ENCODE measurements around the gene RAD9A.
A peak's percentile ranks its signal among the peaks of the same experiment; 100 is the strongest.
"Not testable (repeated sequence)": the region's sequence is repeated elsewhere in the genome, so short reads cannot be mapped to it uniquely, and the experiment has no call there.

Gene RAD9A

DNA sequence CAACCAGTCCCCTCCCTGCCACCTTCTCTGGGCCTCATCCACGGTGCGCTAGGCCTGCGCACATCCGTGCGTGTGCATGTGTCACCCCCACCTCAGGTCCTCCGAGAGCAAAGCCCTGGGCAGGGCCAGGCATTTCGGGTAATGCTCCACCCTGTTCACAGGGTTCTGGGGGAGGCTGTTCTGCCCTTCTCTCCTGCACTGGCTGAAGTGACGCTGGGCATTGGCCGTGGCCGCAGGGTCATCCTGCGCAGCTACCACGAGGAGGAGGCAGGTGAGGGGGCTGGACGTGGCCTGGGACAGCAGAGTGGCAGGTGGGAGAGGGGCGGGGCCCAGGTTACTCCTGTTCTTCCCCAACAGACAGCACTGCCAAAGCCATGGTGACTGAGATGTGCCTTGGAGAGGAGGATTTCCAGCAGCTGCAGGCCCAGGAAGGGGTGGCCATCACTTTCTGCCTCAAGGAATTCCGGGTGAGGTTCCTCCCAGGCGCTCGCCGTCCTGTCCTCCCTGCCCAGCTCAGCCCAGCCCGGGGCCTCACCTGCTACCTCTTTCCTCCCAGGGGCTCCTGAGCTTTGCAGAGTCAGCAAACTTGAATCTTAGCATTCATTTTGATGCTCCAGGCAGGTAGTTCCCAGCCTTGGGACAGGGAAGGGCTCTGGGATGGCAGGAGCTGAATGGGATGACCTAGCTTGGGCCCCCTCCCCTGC lies 3.9 kb downstream of the RAD9A start:
- DNase-seq (ENCODE audit: low read depth in 1 of 2, low spot score in 1 of 2): no peak

DNA sequence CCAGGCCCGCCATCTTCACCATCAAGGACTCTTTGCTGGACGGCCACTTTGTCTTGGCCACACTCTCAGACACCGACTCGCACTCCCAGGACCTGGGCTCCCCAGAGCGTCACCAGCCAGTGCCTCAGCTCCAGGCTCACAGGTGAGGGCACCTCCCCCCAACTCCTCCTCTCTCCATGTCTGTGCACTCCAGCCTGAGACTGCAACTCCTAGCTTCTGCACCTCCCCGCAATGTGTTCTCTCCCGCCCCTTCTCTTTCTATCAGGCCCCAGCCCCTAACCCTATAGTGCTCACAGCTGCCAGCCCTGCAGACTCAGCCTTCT lies 4.4 kb downstream of the RAD9A start:
- DNase-seq (ENCODE audit: low read depth in 1 of 2, low spot score in 1 of 2): no peak

DNA sequence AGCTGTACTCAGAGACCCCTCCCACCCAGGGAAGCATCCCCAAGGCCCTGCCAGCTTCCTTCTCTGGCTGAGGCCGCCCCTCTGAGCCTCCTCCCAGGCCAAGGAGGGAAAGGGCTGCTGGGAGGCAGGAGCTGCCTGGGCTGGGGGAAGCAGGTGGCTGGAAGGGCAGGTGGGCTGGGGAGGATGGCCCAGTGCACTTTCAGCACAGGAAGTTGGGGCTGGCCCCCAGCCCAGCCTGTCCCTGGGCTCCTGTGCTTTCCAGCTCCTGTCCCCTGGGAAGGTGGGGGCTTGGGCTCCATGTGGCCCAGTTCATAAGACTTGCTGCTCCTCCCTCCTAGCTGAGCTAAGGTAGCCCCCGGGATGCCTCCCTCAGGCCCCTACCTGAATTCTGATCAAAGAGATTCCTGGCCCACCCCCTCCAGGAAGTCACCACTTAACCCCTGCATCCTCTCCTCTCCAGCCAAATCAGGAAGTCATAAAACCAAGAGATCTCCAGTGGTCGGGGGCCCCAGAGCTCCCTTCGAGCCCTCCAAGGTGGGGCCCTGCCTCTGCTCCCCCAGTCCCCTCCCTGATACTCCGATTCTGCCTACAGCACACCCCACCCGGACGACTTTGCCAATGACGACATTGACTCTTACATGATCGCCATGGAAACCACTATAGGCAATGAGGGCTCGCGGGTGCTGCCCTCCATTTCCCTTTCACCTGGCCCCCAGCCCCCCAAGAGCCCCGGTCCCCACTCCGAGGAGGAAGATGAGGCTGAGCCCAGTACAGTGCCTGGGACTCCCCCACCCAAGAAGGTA lies 5.0 kb downstream of the RAD9A start:
- DNase-seq (ENCODE audit: low read depth in 1 of 2, low spot score in 1 of 2): no peak

DNA sequence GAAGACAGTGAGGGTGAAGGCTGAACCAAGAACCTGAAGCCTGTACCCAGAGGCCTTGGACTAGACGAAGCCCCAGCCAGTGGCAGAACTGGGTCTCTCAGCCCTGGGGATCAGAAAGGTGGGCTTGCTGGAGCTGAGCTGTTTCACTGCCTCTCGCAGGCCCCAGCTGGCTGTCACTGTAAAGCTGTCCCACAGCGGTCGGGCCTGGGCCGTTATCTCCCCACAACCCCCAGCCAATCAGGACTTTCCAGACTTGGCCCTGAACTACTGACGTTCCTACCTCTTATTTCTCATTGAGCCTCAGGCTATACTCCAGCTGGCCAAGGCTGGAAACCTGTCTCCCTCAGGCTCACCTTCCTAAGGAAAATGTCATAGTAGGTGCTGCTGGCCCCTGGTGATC lies 5.8 kb downstream of the RAD9A start:
- no peak for DNase-seq (ENCODE audit: low read depth in 1 of 2, low spot score in 1 of 2)

DNA sequence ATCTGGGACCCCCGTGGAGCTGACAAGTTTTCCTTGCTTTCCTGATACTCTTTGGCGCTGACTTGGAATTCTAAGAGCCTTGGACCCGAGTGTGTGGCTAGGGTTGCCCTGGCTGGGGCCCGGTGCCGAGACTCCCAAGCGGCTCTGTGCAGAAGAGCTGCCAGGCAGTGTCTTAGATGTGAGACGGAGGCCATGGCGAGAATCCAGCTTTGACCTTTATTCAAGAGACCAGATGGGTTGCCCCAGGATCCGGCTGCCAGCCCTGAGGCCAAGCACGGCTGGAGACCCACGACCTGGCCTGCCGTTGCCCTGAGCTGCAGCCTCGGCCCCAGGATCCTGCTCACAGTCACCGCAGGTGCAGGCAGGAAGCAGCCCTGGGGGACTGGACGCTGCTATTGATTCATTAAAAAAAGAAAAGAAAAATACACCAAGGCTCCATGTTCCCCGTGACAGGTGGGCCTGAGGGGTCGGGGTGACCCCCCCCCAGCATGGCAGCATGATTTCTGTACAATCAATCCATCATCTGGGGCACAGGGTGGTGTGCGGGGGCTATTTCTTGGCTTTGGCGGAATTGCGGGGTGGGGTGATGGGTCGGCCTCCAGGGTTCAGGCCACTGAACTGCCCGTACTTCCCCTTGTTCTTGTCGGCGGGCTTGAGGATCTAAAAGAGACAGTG lies 6.3 kb downstream of the RAD9A start:
- DNase-seq (ENCODE audit: low read depth in 1 of 2, low spot score in 1 of 2): no peak

DNA sequence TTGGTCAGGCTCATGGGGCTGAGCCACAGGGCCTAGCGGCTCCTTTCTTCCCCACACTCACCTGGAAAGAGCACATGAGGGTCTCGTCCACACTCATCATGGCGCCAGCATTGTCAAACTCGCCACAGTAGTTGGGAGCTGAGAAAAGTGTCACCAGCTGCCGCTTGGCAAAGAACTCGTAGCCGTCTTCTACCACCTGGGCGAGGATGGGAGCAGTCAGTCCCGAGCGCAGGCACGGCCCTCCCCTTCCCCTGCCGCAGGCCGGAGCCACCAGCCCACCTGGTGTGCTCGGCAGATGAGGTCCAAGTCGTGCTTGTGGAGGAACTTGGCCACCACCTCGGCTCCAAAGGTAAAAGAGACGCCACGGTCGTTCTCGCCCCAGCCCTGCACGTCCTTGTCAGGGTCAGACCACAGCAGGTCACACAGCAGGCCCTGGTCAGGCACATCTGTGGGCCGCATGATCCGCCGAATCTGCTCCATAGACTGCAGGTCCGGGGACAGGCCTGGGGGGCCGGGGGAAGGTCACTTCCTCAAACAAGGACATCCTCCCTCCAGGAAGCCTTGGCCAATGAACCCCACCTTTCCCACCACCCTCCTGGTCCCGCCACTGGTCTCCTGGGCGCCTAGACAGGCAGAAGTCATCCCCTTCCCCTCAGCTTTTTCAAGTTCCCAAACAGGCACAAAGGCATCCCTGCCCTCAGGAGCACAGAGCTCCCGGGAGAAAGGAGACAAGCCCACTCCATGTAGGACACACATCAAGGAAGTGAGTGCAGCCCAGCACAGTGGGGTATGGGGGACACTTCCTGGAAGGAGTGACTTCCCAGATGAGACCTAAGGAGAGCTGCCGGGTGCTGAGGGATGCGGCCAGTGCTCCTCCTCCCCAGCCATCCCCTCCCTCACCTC lies 7.1 kb downstream of the RAD9A start:
- no peak for DNase-seq (ENCODE audit: low read depth in 1 of 2, low spot score in 1 of 2)

DNA sequence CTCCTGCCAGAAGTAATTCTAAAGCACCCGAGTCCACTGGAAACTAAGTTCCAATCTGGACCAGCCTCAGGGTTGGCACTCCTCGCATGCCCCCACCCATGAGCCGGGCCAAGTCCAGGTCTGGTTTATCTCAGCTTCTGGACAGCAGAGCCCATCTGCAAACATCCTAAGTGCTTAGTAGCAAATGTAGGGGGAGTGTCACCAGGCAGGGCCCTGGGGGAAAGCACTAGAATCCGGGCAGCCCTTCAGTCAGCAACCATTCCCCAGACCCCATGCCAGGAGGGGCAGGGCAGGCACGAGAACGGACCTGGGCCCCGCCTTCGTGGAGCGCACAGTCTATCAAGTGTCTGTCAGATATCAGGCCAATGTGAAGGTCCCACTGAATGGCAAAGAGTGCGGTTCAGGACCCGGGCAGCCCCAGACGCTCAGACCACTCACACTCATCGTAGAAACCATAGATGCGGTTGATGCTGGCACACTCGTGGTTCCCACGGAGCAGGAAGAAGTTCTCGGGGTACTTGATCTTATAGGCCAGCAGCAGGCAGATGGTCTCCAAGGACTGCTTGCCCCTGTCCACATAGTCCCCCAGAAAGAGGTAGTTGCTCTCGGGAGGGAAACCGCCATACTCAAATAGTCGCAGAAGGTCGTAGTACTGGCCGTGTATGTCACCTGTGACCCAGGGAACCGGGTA lies 8.6 kb downstream of the RAD9A start:
- no peak for DNase-seq (ENCODE audit: low read depth in 1 of 2, low spot score in 1 of 2)

DNA sequence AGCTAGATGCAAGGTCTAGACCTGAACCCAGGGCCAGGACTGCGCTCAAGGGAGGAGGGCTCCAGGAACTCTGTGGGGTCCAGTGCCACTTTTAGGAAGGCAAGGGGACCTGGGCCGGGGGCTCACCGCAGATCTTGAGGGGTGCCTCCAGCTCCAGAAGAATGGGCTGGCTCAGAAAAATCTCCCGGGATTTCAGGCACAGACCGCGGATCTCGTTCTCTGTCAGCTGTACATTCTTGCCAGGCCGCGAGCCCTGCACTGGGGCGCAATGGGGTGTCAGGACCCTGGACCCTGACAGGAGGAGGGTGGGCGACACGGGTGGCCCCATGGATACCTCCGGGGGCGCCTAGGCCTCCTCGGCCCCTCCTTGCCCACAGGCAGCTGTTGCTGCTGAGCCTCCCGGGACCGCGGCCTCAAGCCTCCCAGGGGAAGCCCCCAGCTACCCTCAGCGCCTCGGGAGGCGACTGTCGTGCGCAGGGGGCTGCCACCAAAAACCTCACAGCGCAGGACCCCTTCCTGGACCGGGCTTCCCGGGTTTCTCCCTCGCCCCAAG lies 9.2 kb downstream of the RAD9A start:
- DNase-seq (ENCODE audit: low read depth in 1 of 2, low spot score in 1 of 2): no peak

DNA sequence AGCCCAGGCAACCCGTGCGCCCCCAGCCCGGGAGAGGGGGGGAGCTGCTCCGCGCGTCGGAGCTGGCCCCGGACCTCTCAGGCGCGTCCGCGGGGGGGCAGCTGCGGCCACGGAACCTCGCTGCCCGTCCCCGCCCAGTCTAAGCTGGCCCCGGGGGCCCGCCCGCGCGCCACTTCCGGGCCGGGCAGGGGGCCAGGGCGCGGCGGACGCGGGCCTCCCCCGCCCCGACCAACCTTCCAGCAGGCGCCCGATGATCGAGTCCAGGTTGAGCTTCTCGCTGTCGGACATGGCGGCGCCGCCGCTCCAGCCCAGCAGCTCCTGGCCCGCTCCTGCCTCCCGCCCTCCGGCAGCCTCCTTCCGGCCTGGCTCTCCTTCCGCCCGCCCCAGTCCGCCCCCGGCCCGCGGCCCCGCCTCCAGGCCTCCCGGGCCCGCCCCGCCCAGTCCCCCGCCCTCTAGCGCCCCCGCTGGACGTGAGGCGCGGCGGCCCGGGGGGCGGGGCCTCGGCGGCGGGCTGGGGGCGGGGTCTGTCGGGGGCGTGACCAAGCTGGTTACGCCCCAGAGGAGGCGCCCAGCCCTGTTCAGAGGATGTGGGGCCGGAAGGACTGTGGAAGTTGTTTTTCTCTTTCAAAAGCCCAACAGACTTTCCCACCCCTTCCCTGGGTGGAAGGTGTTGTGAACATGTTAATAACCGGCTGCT lies 9.9 kb downstream of the RAD9A start, which contains the start of gene PPP1CA:
TSS of gene PPP1CA (minus strand) at position 364 of the 697 bp plus-strand sequence. CDS start at position 288, 76 bp downstream.
- peak; percentile 85 to 90 for DNase-seq (ENCODE audit: low read depth in 1 of 2, low spot score in 1 of 2)

DNA sequence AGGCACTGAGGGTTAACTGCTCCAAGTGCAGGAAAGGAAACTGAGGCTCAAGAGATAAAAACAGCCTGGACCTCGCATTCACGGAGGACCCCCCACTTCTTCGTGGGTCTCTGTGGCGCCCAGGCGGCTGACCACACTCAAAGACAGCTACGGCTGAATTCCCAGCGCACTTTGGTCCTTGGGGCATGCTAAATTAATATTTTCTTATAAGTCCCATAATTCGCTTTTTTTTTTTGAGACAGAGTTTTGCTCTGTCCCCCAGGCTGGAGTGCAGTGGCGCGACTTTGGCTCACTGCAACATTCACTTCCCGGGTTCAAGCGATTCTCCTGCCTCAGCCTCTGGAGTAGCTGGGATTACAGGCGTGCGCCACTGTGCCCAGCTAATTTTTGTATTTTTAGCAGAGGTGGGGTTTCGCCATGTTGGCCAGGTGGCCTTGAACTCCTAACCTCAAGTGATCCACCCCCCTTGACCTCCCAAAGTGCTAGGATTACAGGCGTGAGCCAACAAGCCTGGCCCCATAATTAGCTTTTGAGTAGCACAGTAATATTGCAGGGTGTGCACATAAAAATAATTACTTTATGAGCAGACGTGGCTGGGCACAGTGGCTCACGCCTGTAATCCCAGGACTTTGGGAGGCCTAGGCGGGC lies 10.5 kb downstream of the RAD9A start:
- not testable (repeated sequence) for DNase-seq (ENCODE audit: low read depth in 1 of 2, low spot score in 1 of 2)

DNA sequence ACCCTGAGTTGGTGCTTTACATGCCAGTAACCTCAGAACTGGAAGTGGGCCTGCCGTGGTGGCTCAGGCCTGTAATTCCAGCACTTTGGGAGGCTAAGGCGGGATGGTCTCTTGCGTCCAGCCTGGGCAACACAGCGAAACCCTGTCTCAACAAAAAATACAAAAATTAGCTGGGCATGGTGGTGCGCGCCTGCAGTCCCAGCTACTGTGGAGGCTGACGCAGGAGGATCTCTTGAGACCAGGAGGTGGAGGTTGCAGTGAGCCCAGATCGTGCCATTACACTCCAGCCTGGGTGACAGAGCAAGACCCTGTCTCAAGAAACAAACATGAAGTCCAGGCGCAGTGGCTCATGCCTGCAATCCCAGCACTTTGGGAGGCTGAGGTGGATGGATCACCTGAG lies 11.3 kb downstream of the RAD9A start:
- DNase-seq (ENCODE audit: low read depth in 1 of 2, low spot score in 1 of 2): not testable (repeated sequence)

DNA sequence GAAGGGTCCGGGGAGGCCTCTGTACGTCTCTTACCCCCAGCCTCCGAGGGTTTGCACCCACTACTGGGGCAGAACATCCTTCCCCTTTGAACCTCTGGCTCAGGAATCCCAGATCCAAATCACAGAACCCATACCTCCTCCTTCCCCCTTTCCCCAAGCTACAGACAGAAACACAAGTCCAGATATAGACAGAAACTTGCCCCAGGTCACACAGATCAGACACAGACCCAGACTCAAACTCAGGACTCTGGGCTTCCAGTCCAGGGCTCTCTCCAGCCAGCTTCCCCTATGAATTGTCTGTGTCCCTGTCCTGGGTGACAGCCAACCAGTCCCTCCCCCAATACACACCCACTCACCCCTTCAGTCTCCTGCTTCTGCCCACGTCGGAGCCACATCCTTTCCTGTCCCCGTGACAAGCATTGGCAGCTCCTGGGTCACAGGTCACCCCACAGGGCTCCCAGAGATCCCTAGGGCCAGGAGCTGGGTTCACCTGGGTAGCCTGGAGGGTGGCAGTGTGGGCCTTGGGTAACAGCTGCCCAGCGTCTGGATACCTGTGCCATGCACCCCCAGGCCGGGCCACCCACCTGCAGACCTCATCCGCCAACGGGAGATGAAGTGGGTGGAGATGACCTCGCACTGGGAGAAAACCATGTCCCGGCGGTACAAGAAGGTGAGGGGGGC lies 12.9 kb downstream of the RAD9A start:
- DNase-seq (ENCODE audit: low read depth in 1 of 2, low spot score in 1 of 2): no peak

DNA sequence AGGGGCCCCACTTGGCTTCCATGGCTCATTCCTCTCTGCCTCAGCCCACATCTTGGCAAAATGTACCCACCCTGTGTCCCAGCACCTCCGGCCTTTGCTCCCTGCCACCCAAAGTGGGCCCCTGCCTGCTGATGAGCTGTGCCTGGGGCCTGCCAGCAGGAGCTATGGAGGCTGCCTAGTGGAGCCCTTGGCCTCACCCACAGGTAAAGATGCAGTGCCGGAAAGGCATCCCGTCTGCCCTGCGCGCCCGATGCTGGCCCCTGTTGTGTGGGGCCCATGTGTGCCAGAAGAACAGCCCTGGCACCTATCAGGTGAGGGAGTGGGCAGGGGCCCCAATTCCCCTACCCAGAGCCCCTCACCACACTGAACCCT lies 13.4 kb downstream of the RAD9A start:
- DNase-seq (ENCODE audit: low read depth in 1 of 2, low spot score in 1 of 2): no peak

DNA sequence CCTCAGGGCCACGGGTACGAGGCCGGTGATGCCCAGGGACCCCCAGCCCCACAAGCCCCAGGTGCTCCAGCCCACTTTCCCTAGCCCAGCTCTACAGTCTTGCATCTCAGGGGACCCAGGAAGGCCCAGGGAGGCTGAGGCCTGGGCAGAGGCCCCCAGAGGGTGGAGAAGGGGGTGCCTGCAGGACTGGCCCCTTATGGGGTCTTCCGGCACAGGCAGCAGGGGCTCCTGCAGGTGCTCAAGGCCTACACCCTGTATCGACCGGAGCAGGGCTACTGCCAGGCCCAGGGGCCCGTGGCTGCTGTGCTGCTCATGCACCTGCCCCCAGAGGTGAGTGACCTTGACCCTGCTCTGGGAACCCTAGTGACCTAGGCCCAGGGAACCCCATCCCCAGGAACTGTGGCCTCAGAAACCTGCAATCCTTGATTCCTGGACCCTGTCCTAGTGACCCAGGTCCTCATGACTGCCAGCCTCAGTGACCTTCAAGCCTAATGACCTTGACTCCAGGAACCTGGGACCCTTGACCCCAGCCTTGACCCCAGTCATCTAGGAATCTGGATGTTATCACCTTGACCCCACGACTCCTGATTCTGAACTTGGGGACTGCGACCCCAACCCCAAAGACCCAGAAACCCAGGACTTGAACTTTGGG lies 14.0 kb downstream of the RAD9A start:
- no peak for DNase-seq (ENCODE audit: low read depth in 1 of 2, low spot score in 1 of 2)

DNA sequence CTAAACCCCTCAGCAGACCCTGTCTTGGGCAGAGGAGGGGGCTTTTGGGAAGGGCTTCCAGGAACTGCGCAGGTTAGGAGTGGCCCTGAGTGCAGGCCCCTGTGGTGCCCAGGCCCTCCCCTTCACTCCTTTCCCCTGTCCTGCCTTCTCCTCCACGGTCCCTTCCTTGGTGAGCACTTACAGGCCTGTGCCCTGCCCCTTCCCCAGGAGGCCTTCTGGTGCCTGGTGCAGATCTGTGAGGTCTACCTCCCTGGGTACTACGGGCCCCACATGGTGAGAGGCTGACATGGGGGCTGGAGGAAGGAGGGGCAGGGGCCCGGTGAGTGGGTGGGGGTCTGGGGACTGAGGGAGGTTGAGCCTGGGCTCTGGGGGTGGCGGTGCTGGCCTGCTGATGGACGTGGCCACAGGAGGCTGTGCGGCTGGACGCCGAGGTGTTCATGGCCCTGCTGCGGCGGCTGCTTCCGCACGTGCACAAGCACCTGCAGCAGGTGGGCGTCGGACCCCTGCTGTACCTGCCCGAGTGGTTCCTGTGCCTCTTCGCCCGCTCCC lies 14.7 kb downstream of the RAD9A start:
- no peak for DNase-seq (ENCODE audit: low read depth in 1 of 2, low spot score in 1 of 2)

DNA sequence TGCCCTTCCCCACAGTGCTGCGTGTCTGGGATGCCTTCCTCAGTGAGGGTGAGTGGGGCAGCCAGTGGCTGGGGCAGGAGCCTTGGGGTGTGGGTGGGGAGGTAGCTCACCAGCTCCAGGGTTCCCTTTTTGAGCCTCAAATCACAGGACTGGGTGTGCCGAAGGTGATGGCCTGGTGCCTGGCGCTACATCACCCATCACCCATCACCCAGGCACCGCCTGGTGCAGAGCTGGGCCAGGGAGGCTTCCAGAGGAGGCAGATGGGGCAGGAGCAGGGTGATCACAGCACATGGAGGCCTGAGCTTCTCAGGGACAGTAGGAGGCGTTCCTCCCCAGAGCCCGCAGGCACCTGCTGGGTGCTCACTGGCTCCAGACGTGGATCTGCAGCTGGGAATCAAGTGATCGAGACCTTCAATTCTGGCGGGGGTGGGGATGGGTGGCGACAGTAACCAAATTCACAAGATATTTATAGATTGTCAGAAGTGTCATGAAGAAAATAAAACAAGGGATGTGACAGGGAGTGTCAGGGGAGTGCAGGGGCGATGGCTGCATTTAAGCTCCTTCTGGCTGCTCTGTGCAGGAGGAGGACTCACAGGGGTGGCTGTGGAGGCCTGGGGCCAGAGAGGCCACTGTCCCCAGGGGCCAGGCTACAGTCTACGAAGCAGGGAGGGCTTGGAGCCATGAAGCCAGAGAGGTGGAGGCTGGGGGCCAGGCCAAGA lies 15.3 kb downstream of the RAD9A start:
- no peak for DNase-seq (ENCODE audit: low read depth in 1 of 2, low spot score in 1 of 2)

DNA sequence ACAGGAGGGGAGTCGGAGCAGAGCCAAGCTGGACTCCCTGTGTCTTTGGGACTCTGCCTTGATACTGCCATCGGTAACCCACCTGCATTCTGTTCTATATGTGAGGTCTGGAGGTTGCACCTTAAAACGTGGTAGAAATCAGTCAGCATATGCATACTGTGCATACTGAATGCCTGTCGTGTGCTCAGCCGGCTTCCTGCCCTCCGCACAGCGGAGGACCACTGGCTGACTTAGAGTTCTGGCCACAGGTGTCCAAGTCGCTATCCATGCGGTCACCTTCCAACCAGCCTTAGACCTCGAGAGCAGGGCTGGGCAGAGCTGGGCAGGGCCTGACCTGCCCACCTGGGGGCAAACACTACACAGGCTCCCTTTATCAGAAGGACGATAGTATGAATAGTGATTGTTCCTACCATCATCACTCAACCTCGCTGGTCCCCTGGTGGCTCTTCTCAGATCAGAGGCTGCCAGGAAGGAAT lies 15.9 kb downstream of the RAD9A start:
- DNase-seq (ENCODE audit: low read depth in 1 of 2, low spot score in 1 of 2): no peak
